Iris pigment epithelial cell (primary cell): Measurements from ENCODE around the gene RNF26.
A peak's percentile ranks its signal among the peaks of the same experiment; 100 is the strongest.

Source experiments
- DNase-seq: peaks from one replicate; pipeline ENCODE4 v3.0.0-alpha.2; 2011; ENCODE audit warnings: low read depth

Gene RNF26

DNA sequence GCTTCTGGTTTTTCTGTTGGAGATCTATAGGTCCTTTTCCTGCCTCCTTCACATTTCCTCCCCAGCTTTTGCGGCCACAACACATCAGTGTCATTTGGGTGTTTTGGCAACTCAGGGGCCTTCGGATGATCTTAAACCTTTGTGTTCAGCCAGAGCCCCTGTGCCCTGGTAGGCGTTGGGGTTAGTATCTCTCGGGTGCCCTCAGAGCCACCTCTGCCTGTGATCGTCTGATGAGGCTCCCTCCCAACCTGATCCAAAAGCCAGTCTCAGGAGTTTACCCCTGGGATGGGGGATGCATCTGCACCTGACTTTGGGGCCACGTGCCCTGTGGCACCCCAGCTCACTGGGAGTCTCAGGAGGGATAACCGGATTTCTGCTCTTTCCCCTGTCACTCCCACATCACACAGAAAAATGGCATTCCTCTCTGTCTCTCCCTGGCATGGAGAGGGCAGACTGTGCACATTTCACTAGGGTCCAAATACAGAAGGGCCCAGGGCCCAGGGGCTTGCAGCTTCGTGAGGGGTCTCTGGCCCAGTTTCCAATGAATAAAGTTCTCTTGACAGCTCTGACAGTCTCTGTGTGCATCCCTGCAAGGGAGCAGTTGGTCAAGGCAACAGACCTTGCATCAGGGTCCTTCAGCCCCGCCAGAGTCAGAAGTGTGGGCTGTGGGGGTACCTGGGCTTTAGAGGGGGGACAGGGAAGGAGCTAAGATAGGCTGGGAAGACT, 2.6 kb downstream of the RNF26 start:
- no peak for DNase-seq

DNA sequence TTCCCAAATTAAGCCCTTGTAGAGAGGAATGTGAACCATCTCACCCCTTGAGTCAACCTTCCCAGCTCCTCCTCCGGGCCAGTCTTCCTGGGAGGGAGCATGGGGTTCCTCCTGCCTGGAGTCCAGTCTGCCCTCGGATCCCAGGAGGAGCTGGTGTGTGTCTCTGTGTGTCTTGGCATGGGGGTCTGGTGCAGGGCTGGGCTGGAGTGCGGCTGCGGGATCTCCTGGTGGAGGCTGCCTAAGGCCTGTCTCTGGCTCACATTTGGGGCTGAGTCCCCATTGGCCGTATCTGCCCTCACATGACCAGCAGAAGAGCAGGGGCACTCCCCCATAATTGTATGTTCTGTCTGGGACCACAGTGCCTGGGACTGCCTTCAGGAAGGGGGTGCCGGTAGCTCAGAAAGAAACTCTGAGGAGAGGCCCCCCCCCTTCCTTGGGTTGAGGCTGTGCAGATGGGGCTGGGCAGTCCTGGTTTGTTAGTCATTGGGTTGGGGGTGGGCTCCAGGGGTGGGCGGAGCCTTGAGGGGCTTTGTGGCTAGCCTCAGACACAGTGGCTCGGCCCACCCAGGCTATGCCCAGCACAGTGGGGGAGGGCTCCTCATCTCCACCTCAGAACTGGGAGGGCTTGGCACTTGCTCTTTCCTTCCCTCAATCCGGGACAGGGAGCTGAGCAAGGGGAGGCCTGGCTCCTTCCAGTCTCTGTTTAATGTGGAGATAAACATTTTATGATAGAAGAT, 3.4 kb downstream of the RNF26 start:
- no peak for DNase-seq

DNA sequence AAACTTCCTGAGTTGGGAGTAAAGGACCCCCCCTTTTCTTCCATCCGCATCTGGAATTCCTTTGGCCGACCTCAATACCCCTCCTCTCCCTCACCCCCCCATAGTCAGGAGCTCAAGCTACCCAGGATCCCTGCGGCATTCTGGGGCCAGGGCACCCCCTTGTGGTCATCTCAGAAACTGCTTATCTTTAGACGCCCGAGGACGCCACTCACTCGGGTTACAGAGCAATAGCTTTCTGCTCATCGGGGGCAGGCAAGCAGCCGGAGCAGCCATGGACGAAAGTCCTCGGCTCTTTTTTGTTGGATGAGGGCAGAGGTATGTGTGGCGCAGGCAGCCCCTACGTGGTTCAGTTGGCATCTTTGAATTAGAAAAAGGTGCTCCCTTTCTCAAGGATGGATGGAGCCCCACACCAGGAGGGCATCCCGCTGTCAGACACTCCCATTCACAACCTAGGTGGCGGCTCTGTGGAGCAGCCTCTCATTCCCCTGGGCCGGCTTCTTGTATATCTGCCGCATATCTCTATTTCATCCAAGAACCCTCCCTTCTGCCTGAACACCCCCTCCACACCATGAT, 4.1 kb downstream of the RNF26 start:
- peak; percentile 67 for DNase-seq

DNA sequence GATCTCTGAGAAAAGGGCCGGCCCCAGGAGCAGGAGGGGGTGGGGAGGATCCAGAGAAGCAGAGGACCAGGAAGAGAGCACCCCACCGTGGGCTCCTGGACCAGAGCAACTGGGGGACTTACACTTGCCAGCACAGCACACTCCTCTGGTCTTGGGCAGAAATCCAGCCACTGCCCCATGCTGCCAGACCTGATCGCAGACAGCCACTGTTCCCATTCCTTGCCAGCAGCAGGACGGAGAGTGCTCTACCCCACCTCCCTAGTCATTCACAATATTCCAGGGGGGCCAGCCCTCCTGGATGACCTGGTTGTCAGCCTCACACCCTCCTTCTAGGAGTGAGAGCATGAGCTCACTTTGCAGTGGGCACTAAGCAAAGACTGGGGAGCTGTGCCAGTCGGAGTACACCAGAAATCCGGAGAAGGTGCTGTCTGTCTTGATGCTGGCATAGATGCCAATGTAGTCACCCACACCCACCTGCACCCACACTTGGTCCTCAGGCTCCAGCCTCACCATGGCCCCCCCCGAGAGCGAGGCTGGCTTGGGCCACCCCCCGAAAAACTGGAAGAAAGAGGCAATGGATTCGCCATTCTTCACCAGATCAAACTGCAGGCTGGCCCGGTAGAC, 4.8 kb downstream of the RNF26 start:
- DNase-seq, result no peak

DNA sequence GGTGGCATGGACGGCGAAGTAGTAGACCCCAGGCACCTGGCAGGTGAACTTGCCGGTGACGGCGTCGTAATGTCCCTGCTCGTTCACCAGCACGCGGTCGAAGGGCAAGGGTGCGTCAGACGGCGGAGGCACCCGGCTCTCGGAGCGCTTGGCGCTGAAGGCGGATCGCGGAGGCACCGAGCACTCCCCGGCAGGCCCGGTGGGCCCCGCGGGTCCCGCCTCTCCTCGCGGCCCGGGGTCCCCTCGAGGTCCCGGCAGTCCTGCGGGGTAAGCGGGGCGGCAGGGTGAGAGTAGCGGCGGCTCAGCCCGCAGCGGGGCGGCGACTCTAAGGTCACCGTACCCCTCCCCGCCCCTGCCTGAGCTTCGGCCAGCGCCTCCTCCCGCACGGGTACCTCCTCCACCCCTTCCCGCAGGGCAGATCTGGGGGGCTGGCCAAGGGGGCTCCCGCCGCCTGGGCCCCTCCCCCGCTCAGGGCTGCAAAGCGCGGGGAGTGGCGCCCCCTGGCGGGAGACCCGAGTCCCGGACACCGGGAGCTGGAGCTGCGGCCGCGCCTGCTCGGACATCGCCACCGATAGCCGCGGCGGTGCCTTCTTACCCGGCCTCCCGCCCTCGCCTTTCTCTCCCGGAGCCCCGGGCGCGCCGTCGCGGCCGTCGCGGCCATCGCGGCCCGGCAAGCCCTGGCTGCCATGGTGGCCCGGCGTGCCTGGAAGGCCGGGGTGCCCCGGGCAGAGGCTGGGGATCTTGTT, 5.4 kb downstream of the RNF26 start:
- DNase-seq, result no peak

DNA sequence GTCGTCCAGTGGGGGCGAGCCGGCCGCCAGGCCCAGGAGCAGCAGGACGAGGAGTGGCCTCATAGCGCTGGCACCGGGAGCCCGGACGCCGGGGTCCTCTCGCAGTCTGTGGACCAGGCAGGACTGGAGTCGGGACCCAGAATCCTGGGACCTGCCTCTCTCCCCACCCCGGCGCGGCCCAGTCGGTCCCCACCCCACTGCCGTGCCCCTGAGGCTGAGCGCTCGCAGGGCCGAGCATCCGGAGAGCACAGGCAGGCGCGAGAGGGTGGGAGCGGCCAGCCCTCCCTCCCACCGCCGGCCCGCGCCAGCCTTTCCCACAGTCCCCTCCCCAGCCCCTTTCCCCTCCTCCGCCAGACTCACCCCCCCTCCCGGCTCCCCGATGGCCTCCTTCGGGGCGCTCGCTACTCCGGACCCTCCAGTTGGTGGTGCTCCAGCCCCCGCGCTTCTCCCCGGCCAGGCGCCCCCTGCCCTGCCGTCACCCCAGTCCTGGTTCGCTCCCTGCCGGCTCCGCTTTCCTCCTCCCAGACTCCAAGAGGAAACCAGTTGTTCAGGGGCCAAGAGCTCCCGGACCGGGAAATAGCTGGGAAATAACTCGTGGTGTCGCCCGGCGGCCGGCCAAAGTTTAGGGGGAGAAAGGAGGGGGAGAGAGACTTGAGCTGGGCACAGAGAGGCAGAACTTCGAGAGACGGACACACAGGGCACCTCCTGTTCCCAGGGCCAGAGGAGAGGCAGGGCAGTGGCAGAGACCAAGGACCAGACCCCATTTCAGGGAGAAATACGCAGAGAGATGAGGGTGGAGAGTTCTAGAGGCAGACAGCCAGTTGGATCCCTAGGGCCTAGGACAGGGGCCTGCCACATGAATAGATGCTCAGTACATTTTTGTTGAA, 6.3 kb downstream of the RNF26 start, which contains the start of gene C1QTNF5:
Gene C1QTNF5 (minus strand): TSS at position 549 of the 887 bp plus-strand sequence. CDS start 486 bp downstream, at position 63.
- no peak for DNase-seq

DNA sequence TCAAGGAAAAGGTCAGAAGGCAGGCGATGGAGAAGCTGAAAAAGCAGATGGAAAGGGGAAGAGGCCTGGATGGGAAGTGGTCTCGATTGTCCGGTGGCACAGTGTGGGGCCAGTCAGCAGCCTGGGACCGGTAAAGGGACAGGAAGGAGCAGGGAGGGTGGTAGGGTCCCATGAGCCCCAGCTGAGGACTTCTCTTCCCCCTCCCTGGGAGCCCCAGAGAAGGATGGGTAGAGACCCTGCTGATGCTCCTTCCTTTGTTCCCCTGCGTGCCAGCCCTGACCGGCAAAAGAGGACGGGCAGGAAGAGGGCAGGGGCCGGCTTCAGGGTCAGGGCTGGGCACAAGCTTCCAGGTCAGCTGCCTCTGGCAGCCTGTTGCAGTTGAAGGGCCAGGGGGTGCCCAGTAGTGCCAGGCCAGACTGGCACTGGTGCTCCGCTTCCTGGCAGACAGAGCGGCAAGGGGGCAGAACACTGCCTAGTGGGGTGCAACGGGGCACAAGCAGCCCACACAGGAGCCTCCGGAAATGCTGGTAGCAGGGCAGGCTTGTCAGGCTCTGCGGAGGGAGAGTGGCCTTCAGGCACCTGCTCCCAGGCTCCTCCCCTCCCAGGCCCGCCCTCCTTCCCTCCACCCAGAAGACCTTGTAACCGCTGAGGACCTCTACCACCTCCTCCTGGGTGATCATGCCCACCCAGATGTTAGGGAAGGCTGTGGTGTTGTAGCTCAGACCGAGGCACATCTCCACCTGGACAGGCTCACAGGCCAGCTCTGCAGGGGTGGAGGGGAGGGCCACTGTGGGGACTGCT, 7.1 kb downstream of the RNF26 start:
- DNase-seq, result no peak

DNA sequence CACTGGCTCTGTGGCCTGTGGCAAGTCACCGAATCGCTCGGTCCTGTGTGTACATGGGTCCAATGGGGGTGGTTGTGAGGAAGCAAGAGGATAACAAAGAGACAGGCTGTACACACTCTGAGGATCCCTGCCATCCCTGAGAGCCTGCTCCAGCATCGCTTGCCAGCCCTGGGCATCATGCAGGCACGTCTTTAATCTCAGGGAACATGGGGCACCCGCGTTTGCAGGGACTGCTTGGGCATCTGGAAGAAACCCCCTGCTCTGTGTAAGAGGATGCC, 7.6 kb downstream of the RNF26 start:
- DNase-seq, result no peak

DNA sequence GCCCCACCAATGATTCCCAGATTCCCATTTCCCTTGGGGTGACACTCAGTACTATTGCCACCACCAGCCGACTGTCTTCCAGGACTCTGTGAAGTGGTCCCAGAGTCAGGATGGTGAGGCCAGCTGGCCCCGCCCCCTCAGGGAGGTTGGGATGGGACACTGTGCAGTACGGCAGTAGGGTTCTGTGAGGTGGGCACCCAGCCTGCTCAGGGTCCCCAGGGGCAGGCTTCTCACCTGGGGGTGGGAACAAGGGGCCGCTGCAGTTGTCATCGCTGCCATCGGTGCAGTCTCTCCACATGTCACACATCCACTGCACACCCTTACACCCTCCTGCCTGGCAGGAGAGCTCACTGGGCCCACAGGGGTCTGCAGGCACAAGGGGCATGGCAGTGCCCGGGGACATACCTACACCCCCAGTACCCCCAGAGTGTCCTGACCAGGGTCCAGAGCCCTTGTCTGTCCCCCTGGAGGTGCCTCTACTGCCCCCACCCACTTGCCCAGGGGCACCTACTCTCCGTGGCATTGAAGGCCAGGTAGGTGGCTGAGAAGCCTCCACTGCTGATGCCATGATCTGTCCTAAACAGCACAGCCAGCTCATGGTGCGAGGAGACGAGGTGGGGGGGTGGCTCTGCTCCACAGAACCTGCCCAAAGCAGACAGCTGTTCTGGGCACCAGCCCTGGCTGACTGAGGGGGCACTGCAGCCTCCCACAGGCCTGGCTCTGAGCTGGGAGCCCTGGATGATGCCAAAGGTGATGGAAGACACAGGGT, 8.2 kb downstream of the RNF26 start:
- DNase-seq, result no peak

DNA sequence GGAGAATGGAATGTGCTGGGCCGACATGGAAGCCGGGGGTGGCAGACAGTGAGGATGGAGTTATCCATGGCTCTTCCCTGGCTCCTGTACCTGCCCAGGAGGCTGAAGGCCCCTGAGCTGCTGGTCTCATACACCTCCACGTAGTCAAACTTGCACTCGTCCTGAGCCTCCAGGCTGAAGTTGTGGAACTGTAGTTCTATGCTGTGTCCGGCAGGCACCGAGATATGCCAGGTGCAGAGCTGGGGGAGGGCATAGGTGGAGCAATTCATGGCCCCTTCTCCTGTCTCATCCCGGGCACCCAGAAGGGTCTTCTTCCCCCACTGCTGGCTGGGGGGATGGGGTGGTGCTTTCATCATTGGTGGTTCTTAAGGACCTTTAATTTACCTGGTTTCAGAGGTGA, 9.4 kb downstream of the RNF26 start:
- DNase-seq, result no peak

DNA sequence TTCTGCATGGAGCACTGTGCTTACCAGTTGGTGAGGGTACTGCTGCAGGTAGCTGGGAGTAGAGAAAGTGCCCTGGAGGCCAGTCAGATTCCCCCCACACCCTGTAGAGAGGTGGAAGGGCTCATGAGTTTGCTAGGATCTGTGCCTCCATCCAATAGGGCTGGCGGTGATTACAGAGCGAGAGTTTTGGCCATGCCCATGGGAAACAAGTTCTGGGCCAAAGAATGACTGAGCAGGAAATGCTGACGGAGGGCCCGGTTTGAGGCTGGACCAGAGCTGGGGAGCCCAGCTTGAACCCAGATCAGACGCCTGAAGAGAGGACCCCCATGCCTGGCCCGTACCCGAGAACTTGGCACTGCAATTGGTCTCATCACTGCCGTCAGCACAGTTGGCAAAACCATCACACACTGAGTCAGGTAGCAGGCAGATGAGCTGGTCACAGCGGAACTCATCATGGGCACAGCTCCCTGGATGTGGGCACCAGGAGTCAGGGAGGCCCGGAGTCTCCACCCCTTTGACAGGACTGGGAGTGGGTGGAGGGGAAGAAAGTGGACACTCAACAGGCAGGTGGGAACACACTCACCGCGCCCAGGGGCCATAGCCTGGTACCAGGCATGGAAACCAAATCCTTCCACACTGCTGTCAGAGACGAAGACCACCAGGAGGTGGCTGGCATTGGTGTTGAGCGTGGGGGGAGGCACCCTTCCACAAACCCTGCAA, 10.1 kb downstream of the RNF26 start:
- DNase-seq, result no peak

DNA sequence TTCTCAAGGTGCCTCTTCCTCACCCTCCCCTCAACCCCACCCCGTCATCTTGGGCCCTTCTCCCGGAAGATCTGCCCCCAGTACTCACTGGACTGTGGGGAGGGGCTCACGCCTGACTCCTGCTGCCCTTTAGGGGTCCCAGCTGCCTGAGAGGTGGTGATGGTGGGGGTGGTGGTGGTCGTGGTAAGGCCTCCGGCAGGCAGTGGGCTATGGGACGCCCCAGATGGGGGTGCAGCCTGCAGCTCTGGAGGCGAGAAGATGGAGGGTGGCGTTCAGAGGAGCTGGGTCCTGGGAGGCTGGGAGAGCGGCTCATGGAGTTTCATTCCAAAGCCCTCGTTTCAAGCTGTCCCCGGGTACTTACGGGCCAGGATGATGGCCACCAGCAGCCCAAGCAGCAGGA, 11.4 kb downstream of the RNF26 start:
- DNase-seq, result no peak

DNA sequence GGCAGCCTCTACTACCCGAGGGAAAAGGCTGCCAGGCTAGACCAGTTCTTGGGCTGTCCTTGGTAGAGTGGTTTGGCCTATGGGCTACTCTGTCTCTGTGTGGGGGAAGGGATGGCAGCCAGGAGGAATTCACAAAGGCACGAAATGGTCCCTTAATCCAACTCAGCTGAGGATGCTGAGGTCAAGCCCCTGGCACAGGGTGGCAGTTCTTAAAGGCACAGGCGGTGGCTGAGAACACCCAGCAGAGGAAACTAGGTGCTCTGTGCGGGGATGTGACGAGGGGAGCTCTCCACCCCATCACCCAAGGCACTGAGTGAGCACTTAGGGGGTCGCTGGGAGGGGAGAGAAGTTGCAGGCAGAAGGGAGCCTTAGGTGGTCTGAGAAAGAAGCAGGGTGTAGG, 12.3 kb downstream of the RNF26 start, which contains the start of gene MFRP:
Gene MFRP (minus strand): TSS at position 101 of the 400 bp plus-strand sequence. CDS start 192 bp downstream, outside the sequence.
- DNase-seq, result no peak

DNA sequence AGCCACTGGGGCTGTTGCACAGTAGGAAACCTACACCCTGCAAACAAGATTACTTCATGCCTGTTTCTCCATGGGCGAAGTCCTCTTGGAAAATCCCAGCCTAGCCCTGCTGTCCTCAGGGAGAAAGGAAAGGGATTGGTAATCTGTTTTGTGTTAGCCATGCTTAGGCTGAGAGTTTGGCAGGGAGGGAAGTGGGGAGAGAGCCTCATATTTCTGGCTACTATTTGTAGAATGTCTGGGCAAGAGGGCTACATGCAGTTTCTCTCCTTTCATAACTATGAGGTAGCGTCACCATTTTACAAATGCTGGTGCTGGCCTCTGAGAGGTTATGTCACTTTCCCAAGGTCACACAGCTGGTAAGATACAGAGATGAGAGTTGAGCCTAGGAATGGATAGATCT, 12.9 kb downstream of the RNF26 start:
- no peak for DNase-seq

DNA sequence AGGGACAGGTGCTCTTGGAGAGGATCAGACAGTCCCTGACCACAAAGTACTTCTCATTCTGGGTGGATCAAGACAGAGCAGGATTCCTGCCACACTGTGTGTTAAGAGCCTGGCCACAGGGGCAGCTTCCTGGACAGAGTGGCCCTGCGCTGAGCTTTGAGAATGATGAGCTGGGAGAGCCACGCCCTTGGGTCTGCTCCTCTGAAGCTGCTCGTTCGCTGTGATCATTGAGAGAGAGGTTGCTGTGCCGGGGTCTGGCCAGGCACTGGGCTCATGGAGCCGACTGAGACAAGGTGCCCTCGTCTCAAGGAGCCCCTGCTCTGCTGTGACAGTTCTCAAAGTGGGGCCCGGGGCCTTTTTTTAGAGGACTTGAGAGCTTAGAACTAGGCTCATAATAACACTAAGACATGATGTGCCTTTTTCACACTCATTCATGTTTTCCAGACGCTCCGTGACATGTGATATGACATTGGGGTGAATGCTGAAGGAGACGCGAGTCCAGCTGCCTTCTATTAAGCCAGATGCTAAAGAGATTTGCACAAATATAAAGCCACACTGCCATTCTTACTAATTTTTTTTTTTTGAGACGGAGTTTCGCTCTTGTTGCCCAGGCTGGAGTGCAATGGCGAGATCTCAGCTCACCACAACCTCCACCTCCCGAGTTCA, 13.7 kb downstream of the RNF26 start:
- no peak for DNase-seq

DNA sequence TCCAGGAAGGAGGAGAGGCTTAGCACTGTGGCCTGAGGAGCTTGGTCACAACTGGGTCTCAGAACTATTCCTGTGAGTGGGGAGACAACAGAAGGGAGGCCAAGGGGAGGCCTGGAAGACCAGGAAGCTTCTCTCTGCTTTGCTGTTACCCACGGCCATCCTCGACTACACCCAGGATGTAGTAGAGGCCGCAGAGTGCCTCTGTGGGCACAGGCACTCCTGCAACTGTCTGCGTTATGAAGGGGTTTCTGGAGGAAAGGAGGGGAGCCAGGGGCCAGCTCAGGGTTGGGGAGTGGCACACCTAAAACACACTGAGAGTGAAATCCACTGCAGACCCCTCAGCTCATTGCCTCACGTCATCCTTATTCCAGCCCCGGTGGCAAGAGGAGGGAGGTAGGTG, 16.0 kb downstream of the RNF26 start:
- no peak for DNase-seq

DNA sequence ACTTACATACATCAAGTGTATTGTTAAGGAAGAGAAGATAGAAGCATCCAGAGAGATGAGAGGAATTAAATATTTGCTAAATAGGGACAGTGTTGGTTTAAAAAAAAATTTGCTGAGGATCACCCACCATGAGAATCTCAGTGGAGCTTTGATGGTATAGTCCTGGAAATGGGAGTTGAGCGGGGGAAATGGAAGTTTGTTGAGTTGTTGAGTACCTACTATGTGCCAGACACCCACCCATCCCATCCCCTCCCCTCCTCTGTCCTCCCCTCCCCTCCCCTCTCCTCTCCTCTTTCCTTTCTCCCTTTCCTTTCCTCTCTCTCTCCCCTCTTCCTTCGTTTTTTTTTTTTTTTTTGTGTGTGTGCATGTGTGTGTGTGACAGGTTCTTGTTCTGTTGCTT, 16.9 kb downstream of the RNF26 start:
- no peak for DNase-seq

DNA sequence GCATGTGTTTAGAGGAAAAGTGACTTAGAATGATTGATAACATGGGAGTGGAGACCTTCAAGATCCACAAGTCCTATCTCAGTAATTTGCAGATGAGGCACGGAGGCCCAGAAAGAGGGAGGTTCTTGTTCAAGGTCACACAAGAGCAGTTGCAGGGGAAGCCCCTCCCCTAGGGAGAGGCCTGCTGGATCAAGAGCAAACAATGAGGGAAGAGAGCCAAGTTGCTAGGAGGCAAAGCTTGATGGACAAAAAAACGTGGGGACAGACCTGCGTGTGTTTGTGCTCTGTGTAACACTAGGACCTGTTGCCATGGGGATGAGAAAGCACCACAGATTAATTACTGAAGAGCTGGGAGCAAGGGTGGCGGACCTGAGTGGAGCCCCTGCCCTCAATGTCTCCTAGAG, 18.5 kb downstream of the RNF26 start:
- no peak for DNase-seq
